ENCODE data around the gene ABLIM2. TPM values are rescaled to one million over a fixed set of nuclear protein-coding genes. Genes with fewer than 3 reads are reported as not detected.

Gene ABLIM2
- total and polyA plus RNA-seq, 2 donors (not counting 1 experiment from before 2014, with no cell fraction given): 3.3 to 79.0 TPM

DNA sequence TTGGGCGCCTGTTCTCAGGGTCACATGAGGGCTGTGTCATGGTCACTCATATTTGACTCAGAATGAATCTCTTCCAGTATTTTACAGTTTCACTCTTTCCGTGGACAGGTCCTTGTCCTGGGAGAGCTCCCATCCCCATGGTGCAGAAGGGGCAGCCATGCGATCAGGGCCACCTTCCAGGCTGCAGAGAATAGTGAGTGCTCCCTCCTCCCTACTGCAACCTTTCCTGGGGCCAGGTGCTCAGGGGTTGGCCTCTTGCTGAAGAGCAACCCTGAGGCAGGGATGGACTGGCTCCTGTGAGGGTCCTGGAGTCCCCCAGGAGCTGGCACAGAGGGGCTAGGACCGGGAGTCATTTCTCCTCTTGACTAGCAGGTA lies 108.4 kb downstream of the ABLIM2 start:
- Histone ChIP-seq H3K4me3 (ENCODE audit: control extremely low read depth in 1 of 5, extremely low read depth in 1 of 5, insufficient read depth in 1 of 5, low read depth in 2 of 5, low read length in 4 of 5) (no peak overlapping the region), H3K27me3 (replicated peaks in 1 of 4; ENCODE audit: control extremely low read depth in 1 of 4, control insufficient read depth in 3 of 4, insufficient read depth in 4 of 4, low read length in 3 of 4) (peaks cover 0 to 5% (median 0%) of the 10 kb centered on the region in 4 experiments), H3K9ac (ENCODE audit: low read length) (no peak overlapping the region), H2AFZ (ENCODE audit: insufficient read depth, low read depth, low read length, poor library complexity, severe bottlenecking) (no peak overlapping the region), H4K20me1 (ENCODE audit: control insufficient read depth, insufficient read depth, low read length, poor library complexity, severe bottlenecking) (no peaks in the 10 kb centered on the region), H3K4me2 (replicated peaks; ENCODE audit: low read depth, low read length, poor library complexity, severe bottlenecking) (no peak overlapping the region), H3K36me3 (replicated peaks in 1 of 2; ENCODE audit: control extremely low read depth in 1 of 2, control insufficient read depth in 1 of 2, extremely low read depth in 1 of 2, insufficient read depth in 2 of 2, low read length in 1 of 2) (no peaks in the 10 kb centered on the region), H3K27ac (ENCODE audit: low read length in 2 of 2) (no peak overlapping the region), H3K9me3 (ENCODE audit: control extremely low read depth in 1 of 3, control insufficient read depth in 2 of 3, insufficient read depth in 1 of 3, low read length in 2 of 3) (peaks cover 0 to 18% (median 4%) of the 10 kb centered on the region in 3 donors), H3K79me2 (ENCODE audit: control insufficient read depth, insufficient read depth, low read length) (no peaks in the 10 kb centered on the region), H3K4me1 (ENCODE audit: control insufficient read depth in 2 of 2, insufficient read depth in 2 of 2, low read length in 2 of 2) (no peaks in the 10 kb centered on the region)
- DNase-seq (no peak), ATAC-seq (ENCODE audit: low read depth) (no peak)
- Mint-ChIP-seq H3K9me3 (ENCODE audit: insufficient read depth) (peaks cover 5% of the 10 kb centered on the region), H3K27ac (no peak overlapping the region), H3K4me3 (no peak overlapping the region), H3K4me1 (no peaks in the 10 kb centered on the region), H3K27me3 (peaks cover 16% of the 10 kb centered on the region)
- WGBS (ENCODE audit: insufficient coverage): 65% methylated on average over 4 of the region's 4 CpGs
- no peak for TF ChIP-seq EZH2 (IDR thresholded peaks at IDR 0.05; ENCODE audit: borderline replicate concordance, insufficient read depth, low read depth, low read length, poor library complexity, severe bottlenecking)
- TF ChIP-seq, protein P1, sequence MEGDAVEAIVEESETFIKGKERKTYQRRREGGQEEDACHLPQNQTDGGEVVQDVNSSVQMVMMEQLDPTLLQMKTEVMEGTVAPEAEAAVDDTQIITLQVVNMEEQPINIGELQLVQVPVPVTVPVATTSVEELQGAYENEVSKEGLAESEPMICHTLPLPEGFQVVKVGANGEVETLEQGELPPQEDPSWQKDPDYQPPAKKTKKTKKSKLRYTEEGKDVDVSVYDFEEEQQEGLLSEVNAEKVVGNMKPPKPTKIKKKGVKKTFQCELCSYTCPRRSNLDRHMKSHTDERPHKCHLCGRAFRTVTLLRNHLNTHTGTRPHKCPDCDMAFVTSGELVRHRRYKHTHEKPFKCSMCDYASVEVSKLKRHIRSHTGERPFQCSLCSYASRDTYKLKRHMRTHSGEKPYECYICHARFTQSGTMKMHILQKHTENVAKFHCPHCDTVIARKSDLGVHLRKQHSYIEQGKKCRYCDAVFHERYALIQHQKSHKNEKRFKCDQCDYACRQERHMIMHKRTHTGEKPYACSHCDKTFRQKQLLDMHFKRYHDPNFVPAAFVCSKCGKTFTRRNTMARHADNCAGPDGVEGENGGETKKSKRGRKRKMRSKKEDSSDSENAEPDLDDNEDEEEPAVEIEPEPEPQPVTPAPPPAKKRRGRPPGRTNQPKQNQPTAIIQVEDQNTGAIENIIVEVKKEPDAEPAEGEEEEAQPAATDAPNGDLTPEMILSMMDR (IDR thresholded peaks at IDR 0.05): no peak
- ChIA-PET CTCF (no interaction called here), POLR2A (no interaction called here)
- intact Hi-C loops (cut with micrococcal nuclease): no loop called here

DNA sequence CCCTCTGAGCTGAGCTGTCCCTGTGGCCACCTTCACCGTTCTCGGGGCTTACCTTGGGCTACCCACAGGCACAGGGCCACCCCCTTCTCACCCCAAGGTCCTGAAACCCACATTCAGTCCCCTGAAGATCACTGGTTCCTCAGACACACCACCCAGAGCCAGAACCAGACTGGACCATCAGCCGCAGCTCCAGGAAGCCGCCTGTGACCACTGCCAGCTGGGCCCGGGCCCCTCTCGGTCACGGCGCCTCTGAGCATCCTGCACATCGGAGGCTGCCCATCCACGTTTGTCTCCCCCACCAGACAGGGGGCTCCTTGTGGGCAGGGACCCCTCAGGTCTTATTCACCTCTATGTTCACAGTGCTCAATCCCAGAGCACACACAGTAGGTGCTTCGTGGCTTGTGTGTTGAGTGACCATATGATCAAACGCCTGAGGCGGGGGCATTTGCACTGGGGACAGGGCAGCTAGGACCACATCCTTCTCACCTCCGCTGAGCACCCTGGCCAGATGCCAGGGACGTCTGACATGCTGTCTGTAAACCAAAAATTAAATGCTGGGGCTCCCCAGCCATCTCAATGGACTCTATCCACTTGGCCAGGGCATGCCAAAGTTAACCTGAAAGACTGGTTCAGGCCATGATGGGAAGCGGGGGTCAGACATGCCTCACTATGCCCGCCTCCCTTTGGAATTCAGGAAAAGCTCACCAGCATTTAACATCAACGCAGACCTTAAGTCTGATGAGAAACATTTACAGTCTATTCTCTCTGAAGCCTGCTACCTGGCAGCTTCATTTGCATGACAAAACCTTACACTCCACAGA lies 109.5 kb downstream of the ABLIM2 start:
- H3K9ac ChIP-seq (ENCODE audit: low read length): no peak overlapping the region
- POLR2A ChIA-PET: no interaction called here
- Mint-ChIP-seq H3K9me3 (ENCODE audit: insufficient read depth) (no peaks in the 10 kb centered on the region), H3K4me3 (no peak overlapping the region), H3K27me3 (peaks cover 20% of the 10 kb centered on the region), H3K4me1 (no peaks in the 10 kb centered on the region), H3K27ac (no peak overlapping the region)
- no peak overlapping the region for H3K4me3 ChIP-seq (ENCODE audit: control extremely low read depth in 1 of 5, extremely low read depth in 1 of 5, insufficient read depth in 1 of 5, low read depth in 2 of 5, low read length in 4 of 5)
- DNase-seq (no peak), ATAC-seq (ENCODE audit: low read depth) (no peak)
- peaks cover 0 to 5% (median 0%) of the 10 kb centered on the region in 4 experiments for H3K27me3 ChIP-seq (replicated peaks in 1 of 4; ENCODE audit: control extremely low read depth in 1 of 4, control insufficient read depth in 3 of 4, insufficient read depth in 4 of 4, low read length in 3 of 4)
- H3K4me2 ChIP-seq (replicated peaks; ENCODE audit: low read depth, low read length, poor library complexity, severe bottlenecking): no peak overlapping the region
- H3K4me1 ChIP-seq (ENCODE audit: control insufficient read depth in 2 of 2, insufficient read depth in 2 of 2, low read length in 2 of 2): no peaks in the 10 kb centered on the region
- intact Hi-C loops (cut with micrococcal nuclease): no loop called here
- no peak overlapping the region for H3K27ac ChIP-seq (ENCODE audit: low read length in 2 of 2)
- no peaks in the 10 kb centered on the region for H3K79me2 ChIP-seq (ENCODE audit: control insufficient read depth, insufficient read depth, low read length)
- CTCF ChIA-PET: no interaction called here
- no peaks in the 10 kb centered on the region for H3K36me3 ChIP-seq (replicated peaks in 1 of 2; ENCODE audit: control extremely low read depth in 1 of 2, control insufficient read depth in 1 of 2, extremely low read depth in 1 of 2, insufficient read depth in 2 of 2, low read length in 1 of 2)
- TF ChIP-seq, protein P1 (IDR thresholded peaks at IDR 0.05): no peak
- TF ChIP-seq EZH2 (IDR thresholded peaks at IDR 0.05; ENCODE audit: borderline replicate concordance, insufficient read depth, low read depth, low read length, poor library complexity, severe bottlenecking): no peak
- WGBS (ENCODE audit: insufficient coverage): 71% methylated on average over 13 of the region's 18 CpGs
- H4K20me1 ChIP-seq (ENCODE audit: control insufficient read depth, insufficient read depth, low read length, poor library complexity, severe bottlenecking): no peaks in the 10 kb centered on the region
- H2AFZ ChIP-seq (ENCODE audit: insufficient read depth, low read depth, low read length, poor library complexity, severe bottlenecking): no peak overlapping the region
- peaks cover 0 to 8% (median 0%) of the 10 kb centered on the region in 3 donors for H3K9me3 ChIP-seq (ENCODE audit: control extremely low read depth in 1 of 3, control insufficient read depth in 2 of 3, insufficient read depth in 1 of 3, low read length in 2 of 3)
